PC-3 (cell line): ENCODE results near the gene EMP2.

Experiments used
- EZH2phosphoT487 ChIP-seq: fragments of 300-600 bp; sonication (generic); IDR thresholded peaks from 2 replicates; pipeline ENCODE4 v1.6.1; 2018; ENCODE audit warnings: mild to moderate bottlenecking, antibody characterized with exemption, low read length, borderline replicate concordance
- TF ChIP-seq, protein P1 (sequence below): fragments of 300-600 bp; sonication (generic); conservative IDR thresholded peaks from 2 replicates; pipeline ENCODE4 v1.5.1; 2017; ENCODE audit warnings: antibody characterized with exemption, low read depth, mild to moderate bottlenecking, low read length

DNA sequence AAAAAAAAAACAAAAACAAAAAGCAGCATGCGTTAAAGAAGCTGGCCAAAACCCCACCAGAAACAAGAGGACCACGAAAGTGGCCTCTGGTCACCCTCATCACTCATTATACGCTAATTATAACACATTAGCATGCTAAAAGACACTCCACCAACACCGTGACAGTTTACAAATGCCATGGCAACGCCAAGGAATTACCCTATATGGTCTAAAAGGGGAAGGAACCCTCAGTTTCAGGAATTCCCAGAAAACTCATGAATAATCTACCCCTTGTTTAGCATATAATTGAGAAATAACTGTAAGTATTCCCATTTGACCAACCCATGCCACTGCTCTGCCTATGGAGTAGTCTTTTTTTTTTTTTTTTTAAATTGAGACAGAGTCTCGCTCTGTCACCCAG, 77.6 kb downstream of the EMP2 start:
- TF ChIP-seq EZH2phosphoT487 = no peak
- TF ChIP-seq, protein P1, sequence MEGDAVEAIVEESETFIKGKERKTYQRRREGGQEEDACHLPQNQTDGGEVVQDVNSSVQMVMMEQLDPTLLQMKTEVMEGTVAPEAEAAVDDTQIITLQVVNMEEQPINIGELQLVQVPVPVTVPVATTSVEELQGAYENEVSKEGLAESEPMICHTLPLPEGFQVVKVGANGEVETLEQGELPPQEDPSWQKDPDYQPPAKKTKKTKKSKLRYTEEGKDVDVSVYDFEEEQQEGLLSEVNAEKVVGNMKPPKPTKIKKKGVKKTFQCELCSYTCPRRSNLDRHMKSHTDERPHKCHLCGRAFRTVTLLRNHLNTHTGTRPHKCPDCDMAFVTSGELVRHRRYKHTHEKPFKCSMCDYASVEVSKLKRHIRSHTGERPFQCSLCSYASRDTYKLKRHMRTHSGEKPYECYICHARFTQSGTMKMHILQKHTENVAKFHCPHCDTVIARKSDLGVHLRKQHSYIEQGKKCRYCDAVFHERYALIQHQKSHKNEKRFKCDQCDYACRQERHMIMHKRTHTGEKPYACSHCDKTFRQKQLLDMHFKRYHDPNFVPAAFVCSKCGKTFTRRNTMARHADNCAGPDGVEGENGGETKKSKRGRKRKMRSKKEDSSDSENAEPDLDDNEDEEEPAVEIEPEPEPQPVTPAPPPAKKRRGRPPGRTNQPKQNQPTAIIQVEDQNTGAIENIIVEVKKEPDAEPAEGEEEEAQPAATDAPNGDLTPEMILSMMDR = no peak
